GM13976 (cell line): ENCODE results near the gene EBF3.

Source experiments
- DNase-seq: peaks from one replicate; pipeline ENCODE4 v3.0.0; 2012; ENCODE audit warnings: low spot score
- CTCF ChIP-seq: IDR thresholded peaks from 2 replicates; pipeline ENCODE4 v1.5.1; 2012; ENCODE audit warnings: borderline replicate concordance, mild to moderate bottlenecking; ENCODE audit not compliant: insufficient read depth; ENCODE audit errors: extremely low read depth, missing control alignments, control extremely low read depth
- in situ Hi-C: fragments of 300-500 bp; cut with MboI; formaldehyde crosslinking; loops from one replicate; pipeline ENCODE4 v1.12.0; 2022; ENCODE audit warnings: low sequenced_read_pairs, mixed read lengths, inconsistent platforms; ENCODE audit not compliant: unreplicated experiment

EBF3 gene

GRCh38 chr10:129914960-129915359 is 49.1 kb downstream of the EBF3 start:
- in situ Hi-C loops, result no loop called here
- no peak for TF ChIP-seq CTCF
- no peak for DNase-seq

- in situ Hi-C loops, result no loop called here
- DNase-seq, result no peak
- TF ChIP-seq CTCF, result no peak
These were observed 49.8 kb downstream of the EBF3 start for GRCh38 chr10:129914153-129914855.

GRCh38 chr10:129912986-129913695 is 50.9 kb downstream of the EBF3 start:
- in situ Hi-C loops, result no loop called here

GRCh38 chr10:129912166-129912917 is 51.7 kb downstream of the EBF3 start:
- DNase-seq, result no peak
- in situ Hi-C loops, result no loop called here
- no peak for TF ChIP-seq CTCF

More at GRCh38 chr10:129912986-129913695, 50.9 kb downstream of the EBF3 start:
- no peak for DNase-seq
- TF ChIP-seq CTCF, result no peak

GRCh38 chr10:129911451-129912165 is 52.5 kb downstream of the EBF3 start:
- TF ChIP-seq CTCF, result no peak
- no peak for DNase-seq
- in situ Hi-C loops, result no loop called here

- no peak for DNase-seq
- no peak for TF ChIP-seq CTCF
- in situ Hi-C loops, result no loop called here
These were observed 53.2 kb downstream of the EBF3 start for GRCh38 chr10:129910861-129911260.
